CD14-positive monocyte (primary cell): ENCODE results near the gene CD300C. TPM values are rescaled to one million over a fixed set of nuclear protein-coding genes. Genes with fewer than 3 reads are reported as not detected.

Source experiments
- DNase-seq, 3 donors: peaks; one replicate each; pipeline ENCODE4 v3.0.0-alpha.2; 2011 to 2022
- H2AFZ ChIP-seq: 2 replicates; pipeline ENCODE4 v1.6.0; 2012; ENCODE audit warnings: mild to moderate bottlenecking, low read depth, low read length, inconsistent platforms; ENCODE audit not compliant: insufficient read depth, poor library complexity, severe bottlenecking
- H3K27ac ChIP-seq, 2 donors: 1 replicate in 1 of 2; 2 replicates in 1 of 2; pipeline ENCODE4 v1.5.1; 2012 to 2013; ENCODE audit warnings: low read length in 2 of 2, control low read depth in 1 of 2, inconsistent platforms in 1 of 2, low read depth in 1 of 2, mild to moderate bottlenecking in 1 of 2
- H3K27me3 ChIP-seq, 2 donors: one replicate each; pipeline versions ENCODE4 v1.6.0 to v1.6.1; 2011 to 2013; ENCODE audit warnings: low read length in 2 of 2; ENCODE audit not compliant: control insufficient read depth in 2 of 2, insufficient read depth in 2 of 2
- H3K36me3 ChIP-seq, 2 donors: replicated peaks in 1 of 2; 1 replicate in 1 of 2; 2 replicates in 1 of 2; pipeline versions ENCODE4 v1.5.1 to v1.6.1; 2012 to 2013; ENCODE audit warnings: low read length in 2 of 2, control low read depth in 1 of 2, inconsistent platforms in 1 of 2, mild to moderate bottlenecking in 1 of 2; ENCODE audit not compliant: insufficient read depth in 2 of 2, control insufficient read depth in 1 of 2
- H3K4me1 ChIP-seq, 2 donors: 1 replicate in 1 of 2; 2 replicates in 1 of 2; pipeline versions ENCODE4 v1.5.1 to v1.6.1; 2012 to 2013; ENCODE audit warnings: low read length in 2 of 2, control low read depth in 1 of 2, inconsistent platforms in 1 of 2, mild to moderate bottlenecking in 1 of 2, moderate library complexity in 1 of 2; ENCODE audit not compliant: insufficient read depth in 2 of 2, control insufficient read depth in 1 of 2
- H3K4me2 ChIP-seq: replicated peaks from 2 replicates; pipeline ENCODE3; 2012; ENCODE audit warnings: low read length, moderate library complexity, mild to moderate bottlenecking; ENCODE audit not compliant: poor library complexity, severe bottlenecking; ENCODE audit errors: extremely low read depth
- H3K4me3 ChIP-seq, 3 experiments: fragments of 200-600 bp in 1 of 3; sonication (generic) in 1 of 3; replicated peaks in 1 of 3; 1 replicate in 2 of 3; 2 replicates in 1 of 3; pipeline ENCODE4 v1.5.1; 2011 to 2013; ENCODE audit warnings: low read length in 3 of 3, mild to moderate bottlenecking in 3 of 3, control low read depth in 2 of 3, low read depth in 2 of 3, inconsistent platforms in 1 of 3, moderate library complexity in 1 of 3
- H3K79me2 ChIP-seq: 2 replicates; pipeline ENCODE4 v1.6.0; 2012; ENCODE audit warnings: mild to moderate bottlenecking, control low read depth, inconsistent platforms, low read length, moderate library complexity; ENCODE audit not compliant: insufficient read depth
- H3K9ac ChIP-seq: 2 replicates; pipeline ENCODE4 v1.6.0; 2017; ENCODE audit warnings: low read length, mild to moderate bottlenecking; ENCODE audit not compliant: insufficient read depth, poor library complexity, severe bottlenecking
- H3K9me3 ChIP-seq, 2 donors: replicated peaks in 1 of 2; 1 replicate in 1 of 2; 2 replicates in 1 of 2; pipeline versions ENCODE4 v1.5.1 to v1.6.1; 2012 to 2013; ENCODE audit warnings: low read length in 2 of 2, control low read depth in 1 of 2; ENCODE audit not compliant: control insufficient read depth in 1 of 2, insufficient read depth in 1 of 2
- H4K20me1 ChIP-seq: 2 replicates; pipeline ENCODE4 v1.6.0; 2012; ENCODE audit warnings: mild to moderate bottlenecking, low read length, control low read depth, moderate library complexity; ENCODE audit not compliant: insufficient read depth
- H3K27ac Mint-ChIP-seq, 7 donors: one replicate each; pipeline ENCODE4 v1.8.0; 2020; ENCODE audit warnings: mild to moderate bottlenecking in 7 of 7, mixed read lengths in 7 of 7, moderate library complexity in 6 of 7, inconsistent platforms in 2 of 7
- H3K27me3 Mint-ChIP-seq, 3 donors: one replicate each; pipeline ENCODE4 v1.8.0; 2021 to 2022; ENCODE audit warnings: low read depth in 3 of 3, mild to moderate bottlenecking in 3 of 3, mixed read lengths in 3 of 3, moderate library complexity in 3 of 3, inconsistent platforms in 1 of 3
- H3K36me3 Mint-ChIP-seq, 2 donors: one replicate each; pipeline ENCODE4 v1.8.0; 2020; ENCODE audit warnings: mixed read lengths in 2 of 2, inconsistent platforms in 1 of 2, mild to moderate bottlenecking in 1 of 2
- H3K4me1 Mint-ChIP-seq: one replicate; pipeline ENCODE4 v1.8.0; 2020; ENCODE audit warnings: mild to moderate bottlenecking, mixed read lengths
- H3K4me3 Mint-ChIP-seq, 2 donors: one replicate each; pipeline ENCODE4 v1.8.0; 2020; ENCODE audit warnings: mild to moderate bottlenecking in 2 of 2, mixed read lengths in 2 of 2, moderate library complexity in 1 of 2
- H3K9me3 Mint-ChIP-seq, 7 donors: one replicate each; pipeline ENCODE4 v1.8.0; 2020 to 2022; ENCODE audit warnings: mixed read lengths in 7 of 7, mild to moderate bottlenecking in 6 of 7, moderate library complexity in 6 of 7, inconsistent platforms in 2 of 7
- CTCF ChIP-seq: fragments of 200-600 bp; IDR thresholded peaks from one replicate; pipeline ENCODE4 v1.8.0; 2022; ENCODE audit warnings: antibody characterized with exemption, mild to moderate bottlenecking
- WGBS: methylation state at CpG from one replicate; pipeline ENCODE4 v1.1.5; 2013; ENCODE audit warnings: missing lambda C conversion rate; ENCODE audit not compliant: insufficient coverage; 5-methylcytosine and 5-hydroxymethylcytosine counted together
- intact Hi-C, 2 donors: fragments of 100-400 bp; cut with micrococcal nuclease; formaldehyde crosslinking; loops; one replicate each; pipeline versions ENCODE4 v1.15.0 to v1.15.1; 2023
- polyA plus RNA-seq, 3 donors: library from polyadenylated mRNA; depleted of rRNA in 1 of 3; unstranded in 2 of 3; stranded (reverse) in 1 of 3; fragments of 300-500 nt in 2 of 3; fragments of >200 nt in 1 of 3; fragmentation: Illumina TruSeq in 2 of 3; gene quantifications; 1 replicate in 2 of 3; 2 replicates in 1 of 3; pipeline ENCODE4 v1.2.3, GENCODE V29; 2012 to 2021

The CD300C gene
- polyA plus RNA-seq, 3 donors, result 68.3 to 141 (median 93.1) TPM

GRCh38 chr17:74497471-74497870, 48.4 kb downstream of the CD300C start:
- Histone ChIP-seq H3K9ac (no peak overlapping the region), H3K36me3 (no peaks in the 10 kb centered on the region), H3K9me3 (no peaks in the 10 kb centered on the region), H3K4me3 (no peak overlapping the region), H3K79me2 (no peaks in the 10 kb centered on the region), H3K27me3 (no peaks in the 10 kb centered on the region), H3K4me1 (peaks cover 18 to 29% of the 10 kb centered on the region in 2 donors), H3K27ac (no peak overlapping the region), H4K20me1 (no peaks in the 10 kb centered on the region), H2AFZ (no peak overlapping the region), H3K4me2 (no peak overlapping the region)
- H3K4me1 Mint-ChIP-seq, result peaks cover 37% of the 10 kb centered on the region
- peaks cover 3 to 9% of the 10 kb centered on the region in 2 donors for H3K36me3 Mint-ChIP-seq
- peak overlapping the region in 1 of 7 donors; percentile 14 for H3K27ac Mint-ChIP-seq
- intact Hi-C loops, result no loop called here
- WGBS, result 54% methylated on average over 4 of the region's 5 CpGs
- peaks cover 0 to 5% (median 0%) of the 10 kb centered on the region in 7 donors for H3K9me3 Mint-ChIP-seq
- peaks cover 0 to 3% (median 0%) of the 10 kb centered on the region in 3 donors for H3K27me3 Mint-ChIP-seq
- H3K4me3 Mint-ChIP-seq, result no peak overlapping the region
- no peak for DNase-seq
- no peak for TF ChIP-seq CTCF

- Histone ChIP-seq H2AFZ (no peak overlapping the region), H4K20me1 (no peaks in the 10 kb centered on the region), H3K9me3 (no peaks in the 10 kb centered on the region), H3K4me3 (no peak overlapping the region), H3K4me2 (no peak overlapping the region), H3K36me3 (peaks cover 0 to under 1% of the 10 kb centered on the region in 2 donors), H3K27ac (no peak overlapping the region), H3K79me2 (no peaks in the 10 kb centered on the region), H3K9ac (no peak overlapping the region), H3K4me1 (peaks cover 28 to 44% of the 10 kb centered on the region in 2 donors), H3K27me3 (no peaks in the 10 kb centered on the region)
- H3K4me3 Mint-ChIP-seq, result no peak overlapping the region
- peak overlapping the region in 1 of 7 donors; percentile 67 for H3K27ac Mint-ChIP-seq
- peak; percentile 91 for TF ChIP-seq CTCF
- H3K27me3 Mint-ChIP-seq, result peaks cover 0 to 5% (median 1%) of the 10 kb centered on the region in 3 donors
- intact Hi-C loops, result loop anchor here (2.0 to 5.0 kb wide), 5 partner anchors 27 to 116 kb away; partner anchors contain the start of genes CD300A (in 1 of the 2) and CD300LB (in 1 of the 2)
- peaks cover 0 to 3% (median 0%) of the 10 kb centered on the region in 7 donors for H3K9me3 Mint-ChIP-seq
- 47% methylated on average over 9 of the region's 11 CpGs for WGBS
- peak; percentile 67 to 79 (median 79) for DNase-seq
- peaks cover 16 to 21% of the 10 kb centered on the region in 2 donors for H3K36me3 Mint-ChIP-seq
- H3K4me1 Mint-ChIP-seq, result peaks cover 41% of the 10 kb centered on the region
Measured at GRCh38 chr17:74493331-74493833, 52.5 kb downstream of the CD300C start.
